GM23338 (cell line): ENCODE data around the gene DLG4. TPM values are rescaled to one million over a fixed set of nuclear protein-coding genes. Genes with fewer than 3 reads are reported as not detected.

ENCODE experiments used
- ATAC-seq: fragments of 200-7000 bp; cut with Tn5 transposase; 3 replicates; pipeline ENCODE4 v1.9.1; 2020
- DNase-seq: peaks from one replicate; pipeline ENCODE4 v3.0.0-alpha.2; 2015; ENCODE audit warnings: low spot score
- H2AFZ ChIP-seq: fragments of 200-600 bp; sonication (generic); 2 replicates; pipeline ENCODE4 v1.8.0; 2016; ENCODE audit warnings: antibody characterized with exemption, mild to moderate bottlenecking, moderate library complexity
- H3F3A ChIP-seq: fragments of 200-600 bp; sonication (generic); replicated peaks from 2 replicates; pipeline ENCODE4 v1.8.0; 2017; ENCODE audit warnings: antibody characterized with exemption, mixed run types, low read depth
- H3K27ac ChIP-seq: fragments of 200-600 bp; sonication (generic); 2 replicates; pipeline ENCODE4 v1.6.1; 2016; ENCODE audit warnings: low read depth
- H3K27me3 ChIP-seq: fragments of 200-600 bp; sonication (generic); 2 replicates; pipeline ENCODE4 v1.8.0; 2016; ENCODE audit warnings: mild to moderate bottlenecking, mixed run types, moderate library complexity; ENCODE audit not compliant: insufficient read depth
- H3K36me3 ChIP-seq: fragments of 200-600 bp; sonication (generic); 2 replicates; pipeline ENCODE4 v1.8.0; 2016; ENCODE audit warnings: mild to moderate bottlenecking; ENCODE audit not compliant: insufficient read depth
- H3K4me1 ChIP-seq: fragments of 200-600 bp; sonication (generic); 2 replicates; pipeline ENCODE4 v1.8.0; 2016; ENCODE audit warnings: mild to moderate bottlenecking, moderate library complexity; ENCODE audit not compliant: insufficient read depth
- H3K4me2 ChIP-seq: fragments of 200-600 bp; sonication (generic); 2 replicates; pipeline ENCODE4 v1.7.1; 2017; ENCODE audit warnings: mixed run types
- H3K4me3 ChIP-seq: fragments of 200-600 bp; sonication (generic); 2 replicates; pipeline ENCODE4 v1.6.1; 2016; ENCODE audit warnings: mixed run types
- H3K79me2 ChIP-seq: fragments of 200-600 bp; sonication (generic); replicated peaks from 2 replicates; pipeline ENCODE4 v1.8.0; 2017; ENCODE audit warnings: mild to moderate bottlenecking; ENCODE audit not compliant: insufficient read depth
- H3K9me2 ChIP-seq: fragments of 200-600 bp; sonication (generic); 2 replicates; pipeline ENCODE4 v1.8.0; 2017; ENCODE audit not compliant: insufficient read depth
- H4K20me1 ChIP-seq: fragments of 200-600 bp; sonication (generic); replicated peaks from 2 replicates; pipeline ENCODE4 v1.8.0; 2017; ENCODE audit warnings: mild to moderate bottlenecking; ENCODE audit not compliant: insufficient read depth
- H3K27ac Mint-ChIP-seq: 2 replicates; pipeline ENCODE4 v1.8.0; 2020; ENCODE audit warnings: inconsistent platforms, mild to moderate bottlenecking, moderate library complexity, mixed read lengths
- H3K27me3 Mint-ChIP-seq: 3 replicates; pipeline ENCODE4 v1.8.0; 2022; ENCODE audit warnings: low read depth, mild to moderate bottlenecking, moderate library complexity, mixed read lengths, inconsistent platforms; ENCODE audit not compliant: insufficient read depth, poor library complexity
- H3K36me3 Mint-ChIP-seq: 3 replicates; pipeline ENCODE4 v1.8.0; 2021; ENCODE audit warnings: low read depth, mild to moderate bottlenecking, inconsistent platforms, moderate library complexity, mixed read lengths
- H3K4me1 Mint-ChIP-seq: 3 replicates; pipeline ENCODE4 v1.8.0; 2020; ENCODE audit warnings: mild to moderate bottlenecking, inconsistent platforms, mixed read lengths
- H3K4me3 Mint-ChIP-seq: 3 replicates; pipeline ENCODE4 v1.8.0; 2021; ENCODE audit warnings: moderate library complexity, mild to moderate bottlenecking, inconsistent platforms, mixed read lengths
- H3K9me3 Mint-ChIP-seq: 3 replicates; pipeline ENCODE4 v1.8.0; 2020; ENCODE audit warnings: moderate library complexity, mild to moderate bottlenecking, inconsistent platforms, mixed read lengths
- EZH2phosphoT487 ChIP-seq: fragments of 200-600 bp; sonication (generic); IDR thresholded peaks from one replicate; pipeline ENCODE4 v1.8.1; 2018; ENCODE audit warnings: antibody characterized with exemption; ENCODE audit not compliant: unreplicated experiment
- NANOG ChIP-seq: IDR thresholded peaks from 2 replicates; pipeline ENCODE4 v1.6.1; 2016; ENCODE audit warnings: antibody characterized with exemption, borderline replicate concordance
- POLR2AphosphoS5 ChIP-seq: IDR thresholded peaks from 2 replicates; pipeline ENCODE4 v1.6.1; 2016; ENCODE audit warnings: antibody characterized with exemption, low read depth
- REST ChIP-seq: IDR thresholded peaks from one replicate; pipeline ENCODE4 v1.6.1; 2018; ENCODE audit warnings: antibody characterized with exemption; ENCODE audit not compliant: unreplicated experiment
- STAT1 ChIP-seq: IDR thresholded peaks from one replicate; pipeline ENCODE4 v1.6.1; 2016; ENCODE audit warnings: antibody characterized with exemption; ENCODE audit not compliant: unreplicated experiment
- ZNF114 ChIP-seq: fragments of 250-450 bp; sonication (Bioruptor Pico); IDR thresholded peaks from 2 replicates; pipeline ENCODE4 v1.5.0; 2020; ENCODE audit warnings: mild to moderate bottlenecking, moderate library complexity
- polyA plus RNA-seq: library from polyadenylated mRNA; unstranded; fragments of >200 nt; fragmentation: Nextera tagmentation; extraction: Ambion mirVana; gene quantifications from 2 replicates; pipeline ENCODE4 v1.2.1, GENCODE V29; 2016
- total RNA-seq: library from RNA; depleted of rRNA; stranded (reverse); fragments of >200 nt; shearing (Covaris generic); gene quantifications from 2 replicates; pipeline ENCODE4 v1.2.3, GENCODE V29; 2014
- TF ChIP-seq, protein P1 (sequence below), 2 experiments: fragments of 200-600 bp in 1 of 2; sonication (generic) in 1 of 2; conservative IDR thresholded peaks; 2 replicates each; pipeline versions ENCODE4 v1.5.1 to v1.6.1; 2016 to 2017; ENCODE audit warnings: antibody characterized with exemption in 2 of 2, low read depth in 2 of 2, mild to moderate bottlenecking in 2 of 2, moderate library complexity in 1 of 2

Gene DLG4
- total and polyA plus RNA-seq, 2 experiments from 2014 or later: 11.1 to 31.0 TPM

DNA sequence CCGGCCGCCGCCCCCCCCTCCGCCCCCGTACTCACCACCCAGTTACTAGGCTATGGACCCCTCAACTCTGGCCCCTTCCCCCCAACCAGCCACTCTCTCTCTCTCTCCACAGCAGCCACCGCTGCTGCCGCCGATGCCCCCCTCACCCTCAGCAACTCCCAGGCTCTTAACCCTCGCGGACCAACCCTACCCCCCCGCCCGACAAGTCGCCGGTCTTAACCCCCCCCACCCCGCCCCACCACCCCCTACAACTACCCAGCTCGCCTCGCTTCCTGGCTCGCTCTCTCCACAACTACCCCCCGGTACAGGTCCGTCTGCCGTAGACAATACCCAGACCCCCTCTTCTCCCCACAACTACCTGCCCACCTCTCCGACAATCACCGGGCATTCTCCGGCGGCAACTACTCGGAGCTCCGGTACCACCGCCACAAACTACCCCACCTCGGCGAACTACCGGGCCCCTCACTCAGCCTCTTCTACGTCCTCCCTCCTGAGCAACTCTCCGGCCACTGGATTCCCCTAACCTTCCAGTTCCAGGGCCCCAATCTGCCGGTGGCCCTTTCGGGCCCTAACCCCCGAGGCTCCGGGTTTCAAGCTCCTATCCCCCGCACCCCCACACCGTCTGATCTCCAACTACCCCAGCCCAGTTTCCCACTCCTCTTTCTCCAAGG is 18.9 kb upstream of the DLG4 start (continued):
- TF ChIP-seq POLR2AphosphoS5: no peak
- no peak for TF ChIP-seq REST
- TF ChIP-seq NANOG: no peak
- TF ChIP-seq, protein P1, sequence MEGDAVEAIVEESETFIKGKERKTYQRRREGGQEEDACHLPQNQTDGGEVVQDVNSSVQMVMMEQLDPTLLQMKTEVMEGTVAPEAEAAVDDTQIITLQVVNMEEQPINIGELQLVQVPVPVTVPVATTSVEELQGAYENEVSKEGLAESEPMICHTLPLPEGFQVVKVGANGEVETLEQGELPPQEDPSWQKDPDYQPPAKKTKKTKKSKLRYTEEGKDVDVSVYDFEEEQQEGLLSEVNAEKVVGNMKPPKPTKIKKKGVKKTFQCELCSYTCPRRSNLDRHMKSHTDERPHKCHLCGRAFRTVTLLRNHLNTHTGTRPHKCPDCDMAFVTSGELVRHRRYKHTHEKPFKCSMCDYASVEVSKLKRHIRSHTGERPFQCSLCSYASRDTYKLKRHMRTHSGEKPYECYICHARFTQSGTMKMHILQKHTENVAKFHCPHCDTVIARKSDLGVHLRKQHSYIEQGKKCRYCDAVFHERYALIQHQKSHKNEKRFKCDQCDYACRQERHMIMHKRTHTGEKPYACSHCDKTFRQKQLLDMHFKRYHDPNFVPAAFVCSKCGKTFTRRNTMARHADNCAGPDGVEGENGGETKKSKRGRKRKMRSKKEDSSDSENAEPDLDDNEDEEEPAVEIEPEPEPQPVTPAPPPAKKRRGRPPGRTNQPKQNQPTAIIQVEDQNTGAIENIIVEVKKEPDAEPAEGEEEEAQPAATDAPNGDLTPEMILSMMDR (conservative IDR thresholded peaks at IDR 0.05; ENCODE audit: low read depth in 2 of 2): no peak

DNA sequence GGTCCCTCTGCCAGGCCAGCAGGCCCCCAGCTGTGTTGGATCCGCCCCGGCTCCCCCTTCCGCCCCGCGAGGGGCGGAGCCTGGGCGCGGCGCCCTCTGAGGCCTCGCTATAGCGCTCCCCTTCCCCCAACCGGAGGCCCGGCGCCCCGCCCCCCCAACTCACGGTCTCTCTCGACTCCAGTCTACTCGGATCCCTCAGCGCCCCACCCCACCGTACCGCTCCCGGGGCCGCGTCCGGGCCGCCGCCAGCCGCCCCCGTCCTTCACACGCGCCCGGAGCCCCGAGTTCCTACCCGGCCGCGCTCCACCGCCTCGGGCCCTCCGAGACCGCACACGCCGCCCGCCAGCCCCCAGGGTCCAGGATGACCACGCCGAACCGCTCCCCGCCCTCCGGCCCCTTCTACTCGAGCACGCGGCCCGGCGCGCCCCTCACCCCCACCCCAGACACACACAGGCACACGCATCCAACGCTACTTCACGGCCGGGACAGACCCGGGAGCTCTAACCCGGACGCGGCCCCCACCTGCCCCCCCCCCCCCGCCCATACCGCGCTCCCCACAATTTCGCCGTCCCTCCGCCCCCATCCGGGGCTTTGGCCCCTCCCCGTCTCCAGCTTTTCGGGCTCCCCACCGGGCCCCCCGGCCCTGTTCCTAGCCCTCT is 18.3 kb upstream of the DLG4 start:
- H3F3A ChIP-seq: peaks cover 40% of the 10 kb centered on the region
- peak; percentile 21 for ATAC-seq
- H3K79me2 ChIP-seq: peaks cover 56% of the 10 kb centered on the region
- peaks cover 17% of the 10 kb centered on the region for H4K20me1 ChIP-seq
- Mint-ChIP-seq H3K4me1 (peaks cover 38% of the 10 kb centered on the region), H3K36me3 (peaks cover 49% of the 10 kb centered on the region), H3K27me3 (peaks cover 30% of the 10 kb centered on the region), H3K27ac (peak overlapping the region; percentile 98), H3K9me3 (peaks cover 3% of the 10 kb centered on the region), H3K4me3 (peak overlapping the region; percentile 87)
- DNase-seq: peak; percentile 91
- peak overlapping the region; percentile 99 for H3K4me3 ChIP-seq
- H3K4me2 ChIP-seq: peak overlapping the region; percentile 82
- H3K27me3 ChIP-seq: no peaks in the 10 kb centered on the region
- peak overlapping the region; percentile 88 for H3K27ac ChIP-seq
- H2AFZ ChIP-seq: no peak overlapping the region
- no peak for TF ChIP-seq NANOG
- peak; percentile 64 for TF ChIP-seq POLR2AphosphoS5
- H3K9me2 ChIP-seq: no peaks in the 10 kb centered on the region
- peaks cover 20% of the 10 kb centered on the region for H3K4me1 ChIP-seq
- H3K36me3 ChIP-seq: peaks cover 17% of the 10 kb centered on the region

DNA sequence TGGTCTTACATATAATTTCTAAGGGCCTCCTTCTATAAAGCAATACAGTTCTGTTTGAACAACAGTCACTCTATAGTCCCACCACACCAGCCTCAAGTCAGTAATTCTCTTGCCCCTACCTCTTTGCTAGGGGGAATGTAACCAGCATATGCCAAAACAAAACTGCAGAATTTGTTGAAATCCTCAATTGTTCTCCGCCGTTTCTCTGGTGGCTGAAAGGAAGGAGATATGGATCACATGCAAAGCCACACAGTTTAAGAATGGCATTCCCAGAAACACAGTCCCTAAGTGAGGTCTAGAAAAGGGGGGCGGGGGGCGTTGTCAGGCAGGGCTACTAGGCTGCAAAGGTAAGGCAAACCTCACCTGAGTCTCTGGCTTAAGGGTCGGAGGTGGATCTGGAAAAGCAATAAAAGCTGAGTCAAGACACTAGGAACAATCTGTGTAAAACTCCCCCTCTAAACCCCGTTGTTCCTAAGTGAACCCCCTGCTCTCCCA is 17.7 kb upstream of the DLG4 start:
- H3K4me3 ChIP-seq: peak overlapping the region; percentile 99
- Mint-ChIP-seq H3K9me3 (peaks cover 3% of the 10 kb centered on the region), H3K4me3 (peak overlapping the region; percentile 87), H3K27ac (peak overlapping the region; percentile 45), H3K36me3 (peaks cover 50% of the 10 kb centered on the region), H3K27me3 (peaks cover 27% of the 10 kb centered on the region), H3K4me1 (peaks cover 41% of the 10 kb centered on the region)
- peaks cover 40% of the 10 kb centered on the region for H3F3A ChIP-seq
- peak overlapping the region; percentile 88 for H3K27ac ChIP-seq
- ATAC-seq (no peak), DNase-seq (no peak)
- no peak overlapping the region for H2AFZ ChIP-seq
- peaks cover 62% of the 10 kb centered on the region for H3K79me2 ChIP-seq
- H3K36me3 ChIP-seq: peaks cover 17% of the 10 kb centered on the region
- peaks cover 21% of the 10 kb centered on the region for H4K20me1 ChIP-seq
- H3K4me2 ChIP-seq: peak overlapping the region; percentile 82
- no peaks in the 10 kb centered on the region for H3K27me3 ChIP-seq
- H3K4me1 ChIP-seq: peaks cover 25% of the 10 kb centered on the region
- no peaks in the 10 kb centered on the region for H3K9me2 ChIP-seq
- TF ChIP-seq STAT1 (no peak), POLR2AphosphoS5 (no peak), ZNF114 (no peak), EZH2phosphoT487 (no peak)
- TF ChIP-seq, protein P1 (conservative IDR thresholded peaks at IDR 0.05; ENCODE audit: low read depth in 2 of 2): no peak
